Stomach (tissue), 9 donors: ENCODE results near the gene YPEL2. TPM values are rescaled to one million over a fixed set of nuclear protein-coding genes. Genes with fewer than 3 reads are reported as not detected.
A peak's percentile ranks its signal among the peaks of the same experiment; 100 is the strongest.

Source experiments
- DNase-seq, 2 donors: peaks; one replicate each; pipeline versions ENCODE4 v3.0.0 to v3.0.0-alpha.2; 2013 to 2019
- H3K27ac ChIP-seq, 5 donors: fragments of 200-600 bp in 4 of 5; sonication (generic) in 4 of 5; one replicate each; pipeline ENCODE4 v1.5.1; 2013 to 2019; ENCODE audit warnings: mild to moderate bottlenecking in 1 of 5, moderate library complexity in 1 of 5
- H3K27me3 ChIP-seq, 3 donors: fragments of 200-600 bp; sonication (generic); one replicate each; pipeline ENCODE4 v1.5.1; 2017 to 2019; ENCODE audit warnings: mixed run types in 1 of 3
- H3K36me3 ChIP-seq, 4 donors: fragments of 200-600 bp; sonication (generic); 1 replicate in 3 of 4; 2 replicates in 1 of 4; pipeline ENCODE4 v1.5.1; 2016 to 2019
- H3K4me1 ChIP-seq, 4 donors: fragments of 200-600 bp; sonication (generic); one replicate each; pipeline ENCODE4 v1.5.1; 2016 to 2019
- H3K4me3 ChIP-seq, 4 donors: fragments of 200-600 bp; sonication (generic) in 3 of 4; one replicate each; pipeline ENCODE4 v1.5.1; 2016 to 2019; ENCODE audit warnings: mild to moderate bottlenecking in 1 of 4
- H3K9me3 ChIP-seq, 4 donors: fragments of 200-600 bp; sonication (generic); one replicate each; pipeline ENCODE4 v1.5.1; 2016 to 2019
- CTCF ChIP-seq, 7 experiments: fragments of 450-650 bp in 4 of 7; fragments of 200-600 bp in 3 of 7; sonication (generic) in 3 of 7; IDR thresholded peaks; one replicate each; pipeline ENCODE4 v1.5.1; 2016 to 2019; ENCODE audit warnings: antibody characterized with exemption in 7 of 7, control low read depth in 2 of 7, mild to moderate bottlenecking in 1 of 7
- EP300 ChIP-seq: sonication (generic); formaldehyde crosslinking; IDR thresholded peaks from one replicate; pipeline ENCODE4 v1.6.1; 2017; ENCODE audit warnings: antibody characterized with exemption
- POLR2A ChIP-seq, 4 donors: fragments of 450-650 bp; IDR thresholded peaks; one replicate each; pipeline ENCODE4 v1.6.1; 2016; ENCODE audit warnings: antibody characterized with exemption in 4 of 4, control low read depth in 2 of 4, mild to moderate bottlenecking in 1 of 4, moderate library complexity in 1 of 4
- POLR2AphosphoS5 ChIP-seq, 3 donors: sonication (generic); formaldehyde crosslinking; IDR thresholded peaks; one replicate each; pipeline ENCODE4 v1.6.1; 2016; ENCODE audit warnings: antibody characterized with exemption in 3 of 3
- WGBS, 5 donors: extraction: QIAGEN DNeasy Blood & Tissue Kit in 3 of 5; methylation state at CpG; one replicate each; pipeline versions ENCODE4 v1.1.5 to v1.1.7; 2013 to 2018; 5-methylcytosine and 5-hydroxymethylcytosine counted together
- intact Hi-C: fragments of 100-400 bp; cut with DNase I; formaldehyde crosslinking; loops from one replicate; pipeline ENCODE4 v1.15.1; 2023; ENCODE audit warnings: low total_unique reads
- polyA plus RNA-seq, 3 donors: library from polyadenylated mRNA; stranded (reverse); fragments of 200-250 nt; gene quantifications; one replicate each; pipeline ENCODE4 v1.2.3, GENCODE V29; 2013
- total RNA-seq, 5 donors: library from RNA; depleted of rRNA; stranded (reverse); fragments of >200 nt; gene quantifications; one replicate each; pipeline versions ENCODE4 v1.1.0 to v1.2.3, GENCODE V29; 2014 to 2016
- donor health status: healthy with polysubstance abuse.
- donor health status: Bipolar disorder and iron deficiency.
- donor health status: healthy.

Gene YPEL2
- total and polyA plus RNA-seq, 8 donors = 4.4 to 60.8 (median 24.7) TPM

GRCh38 chr17:59368218-59368857 lies 36.9 kb downstream of the YPEL2 start:
- WGBS, 5 donors = 60 to 72% (median 66%) methylated on average over 7 of the region's 7 CpGs
- H3K9me3 ChIP-seq = no peaks in the 10 kb centered on the region
- H3K4me3 ChIP-seq = no peak overlapping the region
- H3K4me1 ChIP-seq = peaks cover 95 to 100% (median 99%) of the 10 kb centered on the region in 4 donors
- intact Hi-C loops = no loop called here
- peaks cover 0 to 5% (median 0%) of the 10 kb centered on the region in 4 donors for H3K36me3 ChIP-seq
- TF ChIP-seq POLR2AphosphoS5 (IDR thresholded peaks at IDR 0.05) (no peak), EP300 (no peak)
- H3K27me3 ChIP-seq = no peaks in the 10 kb centered on the region
- H3K27ac ChIP-seq = peak overlapping the region; percentile 81 to 95 (median 85)
- DNase-seq = peak in 1 of 2 donors; percentile 25

- Histone ChIP-seq H3K27me3 (no peaks in the 10 kb centered on the region), H3K36me3 (no peaks in the 10 kb centered on the region), H3K27ac (peak overlapping the region; percentile 57 to 95 (median 85)), H3K4me1 (peaks cover 98 to 100% (median 100%) of the 10 kb centered on the region in 4 donors), H3K9me3 (no peaks in the 10 kb centered on the region), H3K4me3 (no peak overlapping the region)
- intact Hi-C loops = no loop called here
- no peak for DNase-seq
- TF ChIP-seq CTCF (IDR thresholded peaks at IDR 0.05) (no peak), EP300 (no peak), POLR2AphosphoS5 (IDR thresholded peaks at IDR 0.05) (no peak), POLR2A (IDR thresholded peaks at IDR 0.05) (no peak)
- 69 to 84% (median 82%) methylated on average over 9 of the region's 9 CpGs for WGBS, 5 donors
These were observed 37.8 kb downstream of the YPEL2 start for GRCh38 chr17:59369031-59369975.

GRCh38 chr17:59370593-59371299 lies 39.3 kb downstream of the YPEL2 start:
- Histone ChIP-seq H3K4me1 (peaks cover 92 to 100% (median 99%) of the 10 kb centered on the region in 4 donors), H3K9me3 (no peaks in the 10 kb centered on the region), H3K4me3 (peak overlapping the region in 1 of 4 donors; percentile 10), H3K27me3 (no peaks in the 10 kb centered on the region), H3K36me3 (no peaks in the 10 kb centered on the region), H3K27ac (peak overlapping the region; percentile 81 to 95 (median 85))
- intact Hi-C loops = no loop called here
- peak in 1 of 2 donors; percentile 41 for DNase-seq
- TF ChIP-seq EP300 = no peak
- 60 to 67% (median 64%) methylated on average over 10 of the region's 10 CpGs for WGBS, 5 donors

- TF ChIP-seq CTCF (IDR thresholded peaks at IDR 0.05) (no peak), POLR2AphosphoS5 (IDR thresholded peaks at IDR 0.05) (peak; percentile 50 to 69 (median 58))
- H3K4me3 ChIP-seq = peak overlapping the region in 1 of 4 donors; percentile 10
- WGBS, 5 donors = 19 to 30% (median 26%) methylated on average over 5 of the region's 5 CpGs
- peaks cover 87 to 100% (median 95%) of the 10 kb centered on the region in 4 donors for H3K4me1 ChIP-seq
- H3K27ac ChIP-seq = peak overlapping the region; percentile 81 to 95 (median 86)
- peak in 1 of 2 donors; percentile 71 for DNase-seq
- intact Hi-C loops = no loop called here
- H3K27me3 ChIP-seq = no peaks in the 10 kb centered on the region
- H3K9me3 ChIP-seq = no peaks in the 10 kb centered on the region
- no peaks in the 10 kb centered on the region for H3K36me3 ChIP-seq
These were observed 40.1 kb downstream of the YPEL2 start for GRCh38 chr17:59371416-59372100.
